Right ventricle myocardium superior (tissue), 1 donor: ENCODE data around the gene IL17RD. TPM values are rescaled to one million over a fixed set of nuclear protein-coding genes. Genes with fewer than 3 reads are reported as not detected.
A peak's percentile ranks its signal among the peaks of the same experiment; 100 is the strongest.

Experiments
- ATAC-seq: fragments of 200-7000 bp; cut with Tn5 transposase; one replicate; pipeline ENCODE4 v1.9.1; 2020; ENCODE audit warnings: mild to moderate bottlenecking; ENCODE audit not compliant: poor library complexity
- DNase-seq: peaks from one replicate; pipeline ENCODE4 v3.0.0-alpha.2; 2020
- intact Hi-C: fragments of 100-400 bp; cut with DNase I; formaldehyde crosslinking; loops from one replicate; pipeline ENCODE4 v1.11.2; 2022
- total RNA-seq: library from RNA; stranded (reverse); fragmentation: NEBNext Ultra II Directional; extraction: Animal tissue kit (Norgen Biotek cat#: 25700); gene quantifications from one replicate; pipeline ENCODE4 v1.2.1, GENCODE V29; 2021
- donor health status: DM: no; HTN: yes; CAD: no; lungs with severe emphysema.

The IL17RD gene
- total RNA-seq, 1 donor from 2014 or later: 5.0 TPM

DNA sequence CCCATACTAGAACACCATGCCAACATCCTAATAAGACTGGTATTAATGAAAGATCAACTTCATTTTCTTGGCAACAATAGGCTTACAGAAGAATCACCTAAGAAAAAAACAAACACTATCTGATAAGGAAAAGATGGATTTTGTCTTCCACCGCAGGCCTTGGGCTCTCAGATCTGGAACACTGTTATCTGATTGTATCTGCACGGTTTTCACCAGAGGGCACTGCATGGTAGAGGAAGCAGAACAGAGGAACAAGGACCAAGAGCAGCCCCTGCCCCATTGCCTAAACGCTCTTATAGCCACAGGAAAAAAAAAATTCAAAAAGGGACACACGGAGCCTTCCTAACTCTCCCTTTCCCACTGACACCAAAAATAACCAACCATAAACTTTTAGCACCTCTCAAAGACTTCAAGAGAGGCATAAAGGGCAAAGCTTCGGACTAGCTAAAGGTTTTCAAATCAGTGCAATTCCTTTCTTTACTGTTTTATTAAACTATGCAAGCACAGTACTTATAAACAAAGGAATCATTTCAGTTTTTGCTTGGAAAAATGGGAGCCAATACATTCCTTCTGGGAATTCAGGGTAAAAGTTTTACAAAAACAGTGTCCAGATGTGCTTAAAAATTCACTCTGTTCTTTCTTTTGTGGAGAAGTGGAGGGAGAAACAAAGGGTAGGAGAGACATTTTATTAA is 23.3 kb downstream of the IL17RD start:
- ATAC-seq: no peak
- intact Hi-C loops: no loop called here
- DNase-seq: no peak

DNA sequence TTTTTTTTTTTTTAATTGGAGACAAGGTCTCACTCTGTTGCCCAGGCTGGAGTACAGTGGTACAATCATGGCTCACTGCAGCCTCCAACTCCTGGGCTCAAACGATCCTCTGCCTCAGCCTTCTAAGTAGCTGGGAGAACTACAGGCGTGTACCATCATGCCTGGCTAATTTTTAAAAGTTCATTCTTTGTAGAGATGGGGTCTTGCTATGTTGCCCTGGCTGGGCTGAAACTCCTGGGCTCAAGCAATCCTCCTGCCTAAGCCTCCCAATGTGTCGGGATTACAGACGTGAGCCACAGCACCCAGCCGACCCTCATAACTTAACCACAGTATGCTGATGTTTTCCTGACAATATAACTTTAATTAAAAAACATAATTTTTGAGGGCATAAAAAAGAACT is 24.3 kb downstream of the IL17RD start:
- DNase-seq (no peak), ATAC-seq (no peak)
- intact Hi-C loops: no loop called here

GRCh38 chr3:57135964-57136719 is 29.0 kb downstream of the IL17RD start:
- intact Hi-C loops: no loop called here
- no peak for DNase-seq
- ATAC-seq: no peak

GRCh38 chr3:57133157-57133556 is 32.0 kb downstream of the IL17RD start:
- no peak for DNase-seq
- intact Hi-C loops: no loop called here
- ATAC-seq: no peak

GRCh38 chr3:57132674-57133073 is 32.5 kb downstream of the IL17RD start:
- no peak for ATAC-seq
- intact Hi-C loops: no loop called here
- no peak for DNase-seq

- intact Hi-C loops: no loop called here
- ATAC-seq: no peak
- no peak for DNase-seq
Measured at GRCh38 chr3:57131210-57131588, 34.0 kb downstream of the IL17RD start.

- DNase-seq (no peak), ATAC-seq (no peak)
- intact Hi-C loops: no loop called here
Measured at GRCh38 chr3:57130571-57131209, 34.5 kb downstream of the IL17RD start.

DNA sequence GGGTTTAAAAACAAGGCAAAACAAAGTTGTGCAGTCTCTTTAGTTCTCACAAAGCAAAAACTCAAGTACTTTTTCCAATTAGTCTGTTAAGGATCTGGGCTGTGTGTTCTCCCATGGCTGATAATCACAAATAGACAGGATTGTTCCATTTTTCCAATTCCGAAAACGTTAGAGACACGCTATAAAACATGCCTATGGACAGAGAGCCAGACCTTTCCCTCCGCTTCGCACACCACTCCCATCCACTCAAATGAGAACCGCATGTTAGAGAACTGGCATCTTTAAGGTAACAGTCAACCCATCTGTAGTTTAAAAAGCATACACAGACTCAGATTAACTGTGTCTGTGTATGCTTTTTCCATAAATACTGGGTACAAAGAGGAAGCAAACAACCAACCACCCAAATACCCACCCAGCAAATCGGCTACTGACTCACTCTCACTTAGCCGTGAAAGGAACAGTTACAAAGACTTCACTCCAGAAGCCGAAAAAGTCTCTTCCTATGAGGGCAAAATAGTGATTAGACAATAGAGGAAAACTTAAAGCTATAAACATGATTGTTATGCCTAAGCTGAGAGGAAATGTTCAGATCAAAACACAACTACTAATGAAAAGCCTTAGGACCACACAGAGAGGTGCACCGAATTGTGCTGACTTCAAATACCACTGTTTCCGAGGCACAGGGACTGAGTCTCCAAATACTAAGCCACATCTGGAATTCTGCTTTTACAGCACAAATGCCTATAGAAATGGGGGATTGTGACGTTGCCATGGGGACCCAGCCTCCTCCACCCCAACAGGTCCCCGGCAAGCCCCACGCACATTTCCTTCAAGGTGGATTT is 36.1 kb downstream of the IL17RD start:
- no peak for DNase-seq
- no peak for ATAC-seq
- intact Hi-C loops: no loop called here

- intact Hi-C loops: no loop called here
- ATAC-seq: peak; percentile 75
- DNase-seq: no peak
Measured at GRCh38 chr3:57127891-57128518, 37.1 kb downstream of the IL17RD start.

- no peak for DNase-seq
- intact Hi-C loops: no loop called here
- ATAC-seq: no peak
Measured at GRCh38 chr3:57126244-57126643, 38.9 kb downstream of the IL17RD start.

- ATAC-seq (peak; percentile 48), DNase-seq (no peak)
- intact Hi-C loops: no loop called here
Measured at GRCh38 chr3:57120451-57121174, 44.5 kb downstream of the IL17RD start.

- no peak for DNase-seq
- intact Hi-C loops: no loop called here
- ATAC-seq: peak; percentile 66
Measured at GRCh38 chr3:57120040-57120439, 45.1 kb downstream of the IL17RD start.

- DNase-seq (no peak), ATAC-seq (no peak)
- intact Hi-C loops: no loop called here
Measured at GRCh38 chr3:57118254-57118653, 46.9 kb downstream of the IL17RD start.

GRCh38 chr3:57116501-57116900 is 48.7 kb downstream of the IL17RD start:
- intact Hi-C loops: no loop called here
- ATAC-seq (no peak), DNase-seq (no peak)

DNA sequence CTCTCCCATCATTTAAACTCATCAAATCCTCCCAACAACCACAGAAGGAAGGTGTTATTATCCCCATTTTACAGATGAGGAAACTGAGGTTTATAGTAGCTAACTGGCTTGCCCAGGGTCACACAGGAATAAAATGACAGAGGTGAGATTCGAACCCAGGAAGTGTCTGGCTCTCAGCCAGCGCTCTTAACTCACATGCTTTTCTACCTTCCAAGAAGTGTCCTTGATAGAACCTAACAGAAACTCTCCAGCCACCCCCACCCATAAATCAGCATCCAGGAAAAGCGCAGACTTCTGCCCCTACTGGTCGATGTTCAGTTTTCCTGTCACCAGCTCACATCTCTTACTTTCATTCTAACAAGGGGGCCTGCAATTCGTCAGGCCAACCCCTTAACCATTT is 52.9 kb downstream of the IL17RD start:
- intact Hi-C loops: no loop called here
- ATAC-seq: no peak

DNA sequence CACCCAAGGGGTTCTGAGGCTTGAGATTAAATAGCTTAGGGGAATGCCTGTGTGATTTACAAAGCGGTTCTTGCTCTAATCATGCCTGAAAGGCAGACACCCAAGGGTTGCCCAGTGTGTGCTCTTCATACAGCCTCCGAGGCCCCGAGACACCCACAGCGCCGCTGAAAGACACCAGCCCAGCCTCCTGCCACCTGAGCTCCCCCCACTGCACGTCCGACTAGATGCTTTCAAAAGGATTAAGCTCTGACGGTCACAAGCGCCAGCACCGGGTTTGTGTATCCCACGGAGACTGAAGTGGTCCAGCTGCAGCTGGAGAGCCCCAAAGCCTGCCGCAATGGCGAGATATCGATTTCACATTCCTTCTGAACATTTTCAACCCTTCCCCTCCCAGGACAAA is 54.4 kb downstream of the IL17RD start:
- ATAC-seq: no peak
- intact Hi-C loops: no loop called here

More for the DNA sequence above, 52.9 kb downstream of the IL17RD start:
- no peak for DNase-seq

GRCh38 chr3:57110214-57110613 is 54.9 kb downstream of the IL17RD start:
- no peak for ATAC-seq
- no peak for DNase-seq
- intact Hi-C loops: no loop called here

More for the DNA sequence above, 54.4 kb downstream of the IL17RD start:
- no peak for DNase-seq
